Activated T-cell treated with anti-CD3 and anti-CD28 coated beads, Interleukin-2, amount 50 U/mL, for 72 hours (primary cell): ENCODE results near the gene DYNC2H1. TPM values are rescaled to one million over a fixed set of nuclear protein-coding genes. Genes with fewer than 3 reads are reported as not detected.

Experiments
- ATAC-seq, 2 donors: fragments of 150-1000 bp; cut with Tn5 transposase; replicated peaks in 1 of 2; 2 replicates each; pipeline ENCODE4 v1.10.0; 2021; ENCODE audit warnings: moderate library complexity in 2 of 2, mild to moderate bottlenecking in 1 of 2
- DNase-seq, 2 donors: peaks; one replicate each; pipeline ENCODE4 v3.0.0; 2021 to 2022; ENCODE audit warnings: mixed read lengths in 1 of 2
- H3K27ac Mint-ChIP-seq: one replicate; pipeline ENCODE4 v1.8.0; 2022; ENCODE audit warnings: mild to moderate bottlenecking, moderate library complexity, mixed read lengths
- H3K27me3 Mint-ChIP-seq: one replicate; pipeline ENCODE4 v1.8.0; 2022; ENCODE audit warnings: low read depth, mixed read lengths
- H3K36me3 Mint-ChIP-seq, 2 donors: one replicate each; pipeline ENCODE4 v1.8.0; 2022; ENCODE audit warnings: mixed read lengths in 2 of 2, mild to moderate bottlenecking in 1 of 2; ENCODE audit not compliant: insufficient read depth in 2 of 2
- H3K4me1 Mint-ChIP-seq: one replicate; pipeline ENCODE4 v1.8.0; 2022; ENCODE audit warnings: low read depth, mixed read lengths
- H3K4me3 Mint-ChIP-seq, 2 donors: one replicate each; pipeline ENCODE4 v1.8.0; 2022; ENCODE audit warnings: mild to moderate bottlenecking in 2 of 2, mixed read lengths in 2 of 2, moderate library complexity in 2 of 2
- H3K9me3 Mint-ChIP-seq, 2 donors: one replicate each; pipeline ENCODE4 v1.8.0; 2022; ENCODE audit warnings: mixed read lengths in 2 of 2
- total RNA-seq, 2 donors: library from RNA; stranded (reverse); gene quantifications; one replicate each; pipeline ENCODE4 v1.2.3, GENCODE V29; 2022

The DYNC2H1 gene
- total RNA-seq, 2 donors from 2014 or later: 1.5 to 2.2 TPM

DNA sequence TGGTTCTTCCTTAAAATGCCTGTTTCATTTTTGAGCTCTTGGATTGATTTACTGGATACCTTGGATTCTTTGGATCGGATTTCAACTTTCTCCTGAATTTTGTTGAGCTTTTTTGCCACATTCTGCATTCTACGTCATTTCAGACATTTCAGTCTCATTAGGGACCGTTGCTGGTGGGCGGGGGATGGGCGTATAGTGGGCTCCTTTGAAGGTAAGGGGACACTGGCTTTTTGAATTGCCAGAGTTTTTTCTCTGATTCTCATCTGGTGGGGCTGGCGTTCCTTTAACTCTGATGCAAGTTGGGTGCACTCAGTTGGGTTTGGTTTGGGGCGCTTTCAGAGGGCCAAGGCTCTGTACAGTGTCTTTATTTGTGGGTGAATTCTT lies 216.5 kb downstream of the DYNC2H1 start:
- Mint-ChIP-seq H3K27ac (no peak overlapping the region), H3K9me3 (no peaks in the 10 kb centered on the region), H3K4me1 (peaks cover 5% of the 10 kb centered on the region), H3K4me3 (no peak overlapping the region), H3K27me3 (no peaks in the 10 kb centered on the region), H3K36me3 (no peaks in the 10 kb centered on the region)
- ATAC-seq: peak in 1 of 2 donors; percentile 17
- DNase-seq: no peak

DNA sequence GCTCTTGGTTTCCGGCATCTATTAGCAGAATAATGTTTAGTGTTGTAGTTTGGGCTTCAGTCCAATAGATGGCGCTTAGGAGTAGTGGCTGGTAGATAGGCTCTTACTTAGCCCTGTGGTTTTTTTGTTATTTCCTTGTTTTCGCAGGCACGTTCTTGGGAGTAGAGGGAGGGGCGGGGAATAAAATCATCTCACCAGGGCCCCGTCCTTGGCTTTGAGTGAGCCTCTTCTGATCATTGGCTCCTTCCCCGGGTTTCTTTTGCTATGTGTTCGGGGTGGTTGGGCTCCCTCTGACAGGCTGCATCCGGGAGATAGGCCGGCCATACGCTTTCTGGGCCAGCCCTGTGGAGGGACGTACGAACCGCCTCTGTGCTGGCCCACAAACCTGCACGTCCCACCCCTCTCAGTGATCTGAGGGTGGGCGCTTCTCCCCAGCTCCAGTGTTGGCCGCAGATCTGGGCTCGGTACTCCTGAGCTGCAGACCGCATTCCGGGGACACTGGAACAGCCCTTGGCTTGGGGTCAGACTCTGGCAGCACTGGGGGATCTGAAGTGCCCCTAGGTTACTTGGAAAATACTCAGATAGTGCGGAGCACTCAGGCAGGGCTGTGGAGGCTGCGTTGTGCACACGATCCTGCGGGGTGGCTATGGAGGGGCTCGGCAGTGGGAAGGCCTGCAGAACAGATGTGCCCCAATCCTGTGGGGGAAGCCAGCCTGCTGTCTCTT lies 217.0 kb downstream of the DYNC2H1 start:
- no peak overlapping the region for H3K27ac Mint-ChIP-seq
- H3K4me1 Mint-ChIP-seq: peaks cover 5% of the 10 kb centered on the region
- H3K4me3 Mint-ChIP-seq: no peak overlapping the region
- no peaks in the 10 kb centered on the region for H3K36me3 Mint-ChIP-seq
- ATAC-seq (peak; percentile 54 to 64), DNase-seq (peak; percentile 10 to 47)
- H3K27me3 Mint-ChIP-seq: no peaks in the 10 kb centered on the region
- no peaks in the 10 kb centered on the region for H3K9me3 Mint-ChIP-seq

DNA sequence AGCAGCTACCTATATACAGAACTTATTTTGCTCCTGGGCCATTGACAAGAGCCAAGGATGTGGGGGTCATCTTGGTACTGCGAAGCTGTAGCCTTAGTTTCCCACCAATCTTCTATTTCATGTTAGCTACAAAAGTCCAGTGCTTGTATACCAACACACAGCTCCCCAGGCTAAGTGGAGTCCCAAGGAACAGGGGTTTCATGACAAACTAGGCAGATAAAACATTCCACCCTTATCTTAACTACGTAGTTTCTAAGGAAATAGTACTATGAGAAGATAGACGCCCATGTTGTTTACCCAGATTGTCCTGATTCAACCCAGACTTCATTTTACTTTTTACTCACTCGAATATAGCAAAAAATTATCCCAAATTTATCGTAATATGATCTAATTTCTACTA lies 218.5 kb downstream of the DYNC2H1 start:
- DNase-seq (no peak), ATAC-seq (no peak)
- Mint-ChIP-seq H3K4me1 (peaks cover 5% of the 10 kb centered on the region), H3K27ac (no peak overlapping the region), H3K36me3 (no peaks in the 10 kb centered on the region), H3K4me3 (no peak overlapping the region), H3K27me3 (no peaks in the 10 kb centered on the region), H3K9me3 (no peaks in the 10 kb centered on the region)

DNA sequence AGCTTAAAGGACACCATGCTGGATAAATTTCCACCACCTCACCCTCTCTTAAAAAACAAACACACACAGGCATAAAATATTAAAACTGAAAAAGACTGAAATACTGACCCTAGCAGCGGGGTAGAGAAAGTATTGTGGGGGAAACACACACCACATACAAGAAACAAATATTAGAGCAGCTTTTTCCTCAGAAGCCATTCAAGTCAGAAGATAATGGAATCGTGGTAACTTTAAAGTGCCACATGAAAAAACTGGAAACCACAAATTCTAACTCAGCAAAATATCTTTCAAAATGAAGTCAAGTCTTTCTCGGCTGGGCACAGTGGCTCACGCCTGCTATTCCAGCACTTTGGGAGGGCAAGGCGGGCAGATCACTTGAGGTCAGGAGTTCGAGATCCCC lies 223.2 kb downstream of the DYNC2H1 start:
- Mint-ChIP-seq H3K4me3 (peak overlapping the region in 1 of 2 donors; percentile 19), H3K4me1 (no peaks in the 10 kb centered on the region), H3K27me3 (no peaks in the 10 kb centered on the region)

DNA sequence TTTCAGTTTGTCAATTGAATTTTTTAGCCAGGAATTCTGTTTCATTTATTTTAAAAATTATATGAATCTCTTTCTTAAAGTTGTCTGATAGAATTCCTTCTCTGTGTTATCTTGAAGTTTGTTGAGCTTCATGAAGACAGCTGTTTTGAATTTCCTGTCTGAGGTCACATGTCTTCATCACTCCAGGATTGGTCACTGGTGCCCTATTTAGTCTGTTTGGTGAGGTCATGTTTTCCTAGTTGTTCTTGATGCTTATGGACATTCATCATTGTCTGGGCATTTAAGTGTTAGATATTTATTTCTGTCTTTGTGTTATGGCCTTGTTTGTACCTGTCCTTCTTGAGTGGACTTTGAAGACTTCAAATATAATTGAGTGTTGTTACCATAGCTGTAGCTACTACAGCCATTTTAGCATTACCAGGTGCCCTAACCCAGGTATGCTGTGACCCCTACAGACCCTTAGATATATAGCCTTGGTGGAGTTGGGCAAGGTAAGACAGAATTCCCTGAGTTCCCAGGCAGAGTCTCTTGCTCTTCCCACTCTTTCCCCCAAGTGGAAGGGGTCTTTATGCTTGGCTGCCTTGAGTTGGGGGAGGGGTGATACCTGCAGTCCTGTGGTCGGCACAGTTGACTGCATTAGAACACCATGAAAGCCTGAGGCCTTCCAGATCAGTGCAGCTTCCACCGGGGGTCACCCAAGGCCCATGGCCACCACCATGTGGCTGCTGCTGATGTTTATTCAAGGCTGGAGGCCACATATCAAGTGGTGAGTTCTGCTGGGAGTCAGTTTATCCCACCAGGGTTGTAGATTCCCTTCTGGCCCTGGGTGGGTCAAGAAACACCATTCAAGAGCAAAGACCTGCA lies 229.6 kb downstream of the DYNC2H1 start:
- H3K27me3 Mint-ChIP-seq: no peaks in the 10 kb centered on the region
- no peaks in the 10 kb centered on the region for H3K9me3 Mint-ChIP-seq
- DNase-seq: no peak

More for the DNA sequence above, 223.2 kb downstream of the DYNC2H1 start:
- ATAC-seq: no peak
- no peaks in the 10 kb centered on the region for H3K9me3 Mint-ChIP-seq
- H3K27ac Mint-ChIP-seq: no peak overlapping the region
- H3K36me3 Mint-ChIP-seq: no peaks in the 10 kb centered on the region
- no peak for DNase-seq

DNA sequence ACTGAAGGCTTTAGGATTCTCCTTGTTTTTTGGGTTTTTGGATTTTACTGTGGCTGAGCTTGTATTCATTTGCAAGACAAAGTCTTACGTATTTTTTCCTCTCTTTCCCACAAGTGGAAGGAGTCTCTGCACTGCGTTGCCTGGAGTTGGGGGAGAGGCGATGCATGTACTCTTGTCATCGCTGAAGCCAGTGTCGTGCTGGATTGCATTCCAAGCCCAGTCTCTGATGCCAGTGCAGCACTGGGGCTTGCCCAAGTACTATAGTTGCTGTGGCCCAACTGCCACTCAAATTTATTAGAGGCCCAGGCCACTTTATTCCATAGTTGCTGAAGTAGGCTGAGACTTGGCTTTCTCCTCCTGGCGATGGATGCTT lies 230.2 kb downstream of the DYNC2H1 start:
- Mint-ChIP-seq H3K4me3 (no peak overlapping the region), H3K36me3 (no peaks in the 10 kb centered on the region), H3K27ac (no peak overlapping the region), H3K4me1 (no peaks in the 10 kb centered on the region), H3K27me3 (no peaks in the 10 kb centered on the region), H3K9me3 (no peaks in the 10 kb centered on the region)
- DNase-seq: no peak
- no peak for ATAC-seq

More for the DNA sequence above, 229.6 kb downstream of the DYNC2H1 start:
- Mint-ChIP-seq H3K4me3 (no peak overlapping the region), H3K36me3 (no peaks in the 10 kb centered on the region), H3K27ac (no peak overlapping the region), H3K4me1 (no peaks in the 10 kb centered on the region)
- ATAC-seq: no peak

DNA sequence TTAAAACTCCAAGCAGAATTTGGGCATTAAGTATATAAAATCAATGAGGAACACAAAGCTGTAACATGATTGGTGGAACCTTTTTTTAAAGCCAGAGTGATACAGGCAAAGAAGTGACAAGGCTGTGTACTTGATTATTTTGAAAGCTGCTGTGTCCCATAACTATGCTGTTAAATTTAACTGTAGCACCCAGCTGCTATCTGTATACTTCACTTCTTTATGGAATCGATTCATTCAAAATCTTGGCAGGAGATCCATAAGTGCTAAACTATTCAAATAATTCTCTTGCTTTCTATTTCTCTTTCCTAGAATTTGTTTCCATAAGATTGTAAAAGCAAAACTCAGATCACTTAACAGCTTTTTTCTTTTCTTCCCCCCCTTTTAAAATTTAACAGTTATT lies 231.7 kb downstream of the DYNC2H1 start:
- DNase-seq (no peak), ATAC-seq (no peak)
- Mint-ChIP-seq H3K4me1 (no peaks in the 10 kb centered on the region), H3K4me3 (no peak overlapping the region), H3K36me3 (no peaks in the 10 kb centered on the region), H3K9me3 (no peaks in the 10 kb centered on the region), H3K27me3 (no peaks in the 10 kb centered on the region), H3K27ac (no peak overlapping the region)

DNA sequence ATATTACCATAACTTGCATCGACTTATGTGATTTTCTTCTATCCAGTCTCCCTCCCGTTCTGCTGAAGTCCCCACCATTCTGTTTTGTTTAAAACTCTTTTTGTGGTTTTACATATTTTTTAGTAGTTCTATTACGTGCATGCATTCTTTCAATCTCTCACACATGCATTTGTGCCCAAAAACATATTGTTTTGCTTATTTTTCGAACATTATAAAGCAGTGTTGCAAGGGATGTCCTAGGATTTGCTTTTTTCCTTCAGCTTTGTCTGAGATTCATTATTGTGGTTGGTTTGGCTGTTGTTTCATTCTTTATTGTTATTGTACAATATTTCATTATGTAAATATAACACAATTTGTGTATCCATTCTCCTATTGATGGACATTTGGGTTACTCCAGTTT lies 235.7 kb downstream of the DYNC2H1 start:
- no peaks in the 10 kb centered on the region for H3K4me1 Mint-ChIP-seq
- H3K9me3 Mint-ChIP-seq: no peaks in the 10 kb centered on the region
- no peak overlapping the region for H3K27ac Mint-ChIP-seq
- ATAC-seq (no peak), DNase-seq (no peak)
- H3K4me3 Mint-ChIP-seq: no peak overlapping the region
- no peaks in the 10 kb centered on the region for H3K27me3 Mint-ChIP-seq
- no peaks in the 10 kb centered on the region for H3K36me3 Mint-ChIP-seq

DNA sequence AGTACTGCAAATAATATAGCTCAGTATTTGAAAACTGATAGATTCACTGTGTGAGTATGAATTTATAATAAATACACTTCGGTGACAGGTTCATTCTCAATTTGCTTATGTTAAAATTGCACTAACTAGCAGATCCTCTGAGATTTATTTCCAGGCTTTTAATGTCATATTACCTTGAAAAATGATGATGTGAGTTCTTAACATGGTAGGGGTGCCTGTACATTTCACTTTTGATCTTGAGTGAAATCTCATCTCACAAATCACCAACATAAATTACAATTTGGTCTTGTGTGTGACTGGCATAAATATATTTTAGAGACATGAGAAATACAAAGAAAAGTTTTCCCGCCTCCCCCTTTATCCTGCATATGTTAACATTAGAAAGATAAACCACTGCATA lies 240.4 kb downstream of the DYNC2H1 start:
- Mint-ChIP-seq H3K27me3 (no peaks in the 10 kb centered on the region), H3K36me3 (no peaks in the 10 kb centered on the region), H3K4me1 (no peaks in the 10 kb centered on the region), H3K9me3 (peaks cover 3 to 4% of the 10 kb centered on the region in 2 donors), H3K27ac (no peak overlapping the region), H3K4me3 (no peak overlapping the region)
- DNase-seq (no peak), ATAC-seq (no peak)

DNA sequence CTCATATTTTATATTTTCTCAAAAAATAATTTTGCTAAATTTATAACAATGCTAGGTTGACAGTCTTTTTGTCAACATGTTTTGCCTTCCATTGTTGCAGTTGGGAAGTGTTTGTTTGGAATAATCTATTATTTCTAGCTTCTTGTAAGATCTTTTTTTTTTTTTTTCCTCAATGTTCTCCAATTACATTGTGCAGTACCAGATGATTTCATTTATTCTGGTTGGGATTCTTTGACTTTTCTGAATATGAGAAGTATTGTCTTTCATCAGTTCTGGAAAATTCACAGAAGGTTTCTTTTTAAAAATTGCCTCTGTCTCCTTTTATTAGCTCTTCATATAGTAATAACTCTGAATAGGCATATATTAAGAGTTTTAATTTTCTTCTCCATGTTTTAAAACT lies 245.4 kb downstream of the DYNC2H1 start:
- H3K27ac Mint-ChIP-seq: no peak overlapping the region
- DNase-seq (no peak), ATAC-seq (no peak)
- H3K4me1 Mint-ChIP-seq: no peaks in the 10 kb centered on the region
- peaks cover 3 to 4% of the 10 kb centered on the region in 2 donors for H3K9me3 Mint-ChIP-seq
- H3K4me3 Mint-ChIP-seq: no peak overlapping the region
- no peaks in the 10 kb centered on the region for H3K36me3 Mint-ChIP-seq
- H3K27me3 Mint-ChIP-seq: no peaks in the 10 kb centered on the region

DNA sequence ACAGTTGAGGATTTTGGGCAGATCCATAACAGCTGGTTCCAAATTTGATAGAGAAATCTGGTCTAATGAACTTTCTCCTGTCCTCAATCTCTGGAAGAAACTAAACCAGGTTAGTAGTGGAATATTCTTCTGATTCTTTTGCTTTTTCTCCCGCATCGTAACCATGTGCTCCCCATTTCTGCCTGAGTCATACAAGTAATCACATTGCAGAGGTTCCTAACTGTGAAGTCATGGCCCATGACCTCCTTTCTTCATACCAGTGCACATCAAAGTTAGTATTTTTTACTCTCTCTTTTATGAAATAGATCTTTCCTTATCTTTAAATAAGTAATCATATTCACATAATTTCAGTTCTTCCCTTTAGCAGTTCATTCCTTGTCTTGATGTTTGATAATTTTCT lies 249.0 kb downstream of the DYNC2H1 start:
- no peak overlapping the region for H3K4me3 Mint-ChIP-seq
- no peaks in the 10 kb centered on the region for H3K4me1 Mint-ChIP-seq
- H3K27me3 Mint-ChIP-seq: no peaks in the 10 kb centered on the region

DNA sequence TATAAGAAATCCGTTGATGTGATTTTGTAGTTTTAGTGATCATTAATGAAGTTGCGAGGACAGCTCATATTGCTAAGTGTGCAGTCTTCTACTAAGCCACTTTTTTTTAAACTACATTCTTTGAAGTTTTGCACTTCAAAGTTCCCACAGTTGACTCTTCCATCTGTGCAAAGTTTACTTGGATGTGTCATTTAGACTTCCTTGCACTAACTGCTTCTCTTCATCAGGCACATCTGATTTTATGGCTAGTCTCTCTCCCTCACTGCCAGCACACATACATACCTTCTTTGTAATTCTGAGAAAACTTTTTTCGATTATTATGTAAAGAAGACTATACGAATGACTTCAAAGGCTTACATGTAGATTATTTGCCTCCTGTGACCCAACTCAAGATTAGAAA lies 250.0 kb downstream of the DYNC2H1 start:
- Mint-ChIP-seq H3K9me3 (no peaks in the 10 kb centered on the region), H3K27me3 (no peaks in the 10 kb centered on the region), H3K36me3 (no peaks in the 10 kb centered on the region), H3K4me3 (no peak overlapping the region), H3K4me1 (no peaks in the 10 kb centered on the region), H3K27ac (no peak overlapping the region)
- no peak for ATAC-seq
- DNase-seq: no peak

More for the DNA sequence above, 249.0 kb downstream of the DYNC2H1 start:
- ATAC-seq (no peak), DNase-seq (no peak)
- Mint-ChIP-seq H3K9me3 (no peaks in the 10 kb centered on the region), H3K36me3 (no peaks in the 10 kb centered on the region), H3K27ac (no peak overlapping the region)

DNA sequence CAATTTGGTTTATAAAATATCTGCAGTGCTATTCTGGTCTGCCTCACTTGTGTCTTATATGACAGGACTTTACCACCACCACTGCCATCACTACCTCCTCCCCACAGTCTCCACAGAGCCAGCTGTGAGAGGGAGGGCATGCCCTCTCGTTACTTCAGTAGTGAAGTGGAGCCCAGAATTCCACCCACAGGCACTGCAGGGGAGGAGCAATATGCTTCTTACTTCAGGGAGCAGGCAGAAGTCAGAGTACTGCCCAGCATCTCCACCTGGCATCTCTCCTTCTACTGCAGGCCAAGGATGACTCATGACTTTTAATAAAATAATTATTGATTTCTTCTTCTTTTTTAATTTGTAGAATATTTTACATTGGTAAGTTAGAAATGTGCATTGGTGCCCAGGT lies 255.5 kb downstream of the DYNC2H1 start:
- Mint-ChIP-seq H3K4me3 (no peak overlapping the region), H3K27ac (no peak overlapping the region), H3K4me1 (no peaks in the 10 kb centered on the region), H3K9me3 (no peaks in the 10 kb centered on the region), H3K36me3 (no peaks in the 10 kb centered on the region), H3K27me3 (no peaks in the 10 kb centered on the region)
- no peak for ATAC-seq
- no peak for DNase-seq
